ENCODE data around the gene FOXA3.

FOXA3 gene

DNA sequence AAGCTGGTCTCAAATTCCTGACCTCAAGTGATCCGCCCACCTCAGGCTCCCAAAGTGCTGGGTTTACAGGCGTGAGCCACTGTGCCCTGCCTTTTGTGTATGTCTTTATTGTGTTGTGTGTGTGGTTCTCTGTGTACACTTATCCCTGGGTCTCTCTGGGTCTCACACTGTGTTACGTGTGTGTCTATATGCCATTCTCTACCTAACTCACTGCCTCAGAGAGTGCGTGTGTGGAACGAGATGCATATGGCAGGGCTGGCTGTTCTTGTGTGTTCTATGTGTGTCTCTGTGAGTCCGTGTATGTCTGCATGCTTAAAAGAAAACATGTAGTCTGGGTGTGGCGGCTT, 10.5 kb downstream of the FOXA3 start:
- no peak for DNase-seq (ENCODE audit: low spot score)

DNA sequence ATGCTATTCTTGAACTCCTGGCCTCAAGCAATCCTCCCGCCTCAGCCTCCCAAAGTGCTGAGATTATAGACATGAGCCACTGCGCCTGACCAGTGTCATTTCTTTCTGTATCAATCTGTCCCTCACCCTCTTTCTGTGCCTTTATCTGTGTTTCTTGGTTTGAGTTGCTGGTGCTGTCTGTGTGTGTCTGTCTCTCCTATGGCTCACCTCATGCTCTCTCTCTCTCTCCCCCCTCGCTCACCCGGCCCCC, 12.0 kb downstream of the FOXA3 start:
- no peak for DNase-seq (ENCODE audit: low spot score)

DNA sequence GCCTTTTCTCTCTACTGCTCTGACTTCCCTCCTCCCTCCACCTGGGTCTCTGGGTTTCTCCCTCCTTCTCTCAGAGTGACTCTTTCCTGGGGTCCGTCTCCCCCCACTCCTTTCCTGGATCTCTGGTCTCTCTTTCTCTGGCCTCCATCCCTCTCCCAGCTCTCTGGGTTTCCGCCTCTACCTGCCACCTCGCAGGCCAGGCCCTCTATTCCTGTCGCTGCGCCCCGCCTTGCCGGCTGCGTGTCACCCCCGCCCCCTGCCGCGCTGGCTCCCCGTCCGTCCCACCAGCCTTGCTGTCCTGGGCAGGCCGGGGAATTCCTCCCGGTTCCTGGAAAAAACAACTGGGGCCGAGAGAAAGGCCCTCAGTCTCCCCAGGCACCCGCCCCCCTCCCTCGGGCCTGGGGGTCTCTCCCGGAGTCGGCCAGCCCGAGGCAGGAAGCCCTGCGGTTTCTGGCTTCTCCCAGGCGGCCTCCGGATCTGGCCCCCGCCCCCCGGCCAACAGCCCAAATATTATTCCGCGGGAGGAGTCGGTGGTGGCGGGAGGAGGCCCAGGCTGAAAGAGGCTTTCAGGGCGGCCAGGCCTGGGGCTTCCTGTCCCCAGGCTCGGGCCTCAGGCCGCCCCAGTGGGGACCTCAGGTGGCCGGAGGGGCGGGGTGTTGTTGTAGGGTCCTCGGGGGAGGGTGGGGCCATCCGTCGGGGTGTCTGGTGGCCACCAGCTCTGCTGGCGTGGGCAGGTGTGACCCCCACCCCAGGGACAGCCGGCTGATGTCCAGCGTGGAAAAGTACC, 12.5 kb downstream of the FOXA3 start:
- DNase-seq (ENCODE audit: low spot score) = no peak

DNA sequence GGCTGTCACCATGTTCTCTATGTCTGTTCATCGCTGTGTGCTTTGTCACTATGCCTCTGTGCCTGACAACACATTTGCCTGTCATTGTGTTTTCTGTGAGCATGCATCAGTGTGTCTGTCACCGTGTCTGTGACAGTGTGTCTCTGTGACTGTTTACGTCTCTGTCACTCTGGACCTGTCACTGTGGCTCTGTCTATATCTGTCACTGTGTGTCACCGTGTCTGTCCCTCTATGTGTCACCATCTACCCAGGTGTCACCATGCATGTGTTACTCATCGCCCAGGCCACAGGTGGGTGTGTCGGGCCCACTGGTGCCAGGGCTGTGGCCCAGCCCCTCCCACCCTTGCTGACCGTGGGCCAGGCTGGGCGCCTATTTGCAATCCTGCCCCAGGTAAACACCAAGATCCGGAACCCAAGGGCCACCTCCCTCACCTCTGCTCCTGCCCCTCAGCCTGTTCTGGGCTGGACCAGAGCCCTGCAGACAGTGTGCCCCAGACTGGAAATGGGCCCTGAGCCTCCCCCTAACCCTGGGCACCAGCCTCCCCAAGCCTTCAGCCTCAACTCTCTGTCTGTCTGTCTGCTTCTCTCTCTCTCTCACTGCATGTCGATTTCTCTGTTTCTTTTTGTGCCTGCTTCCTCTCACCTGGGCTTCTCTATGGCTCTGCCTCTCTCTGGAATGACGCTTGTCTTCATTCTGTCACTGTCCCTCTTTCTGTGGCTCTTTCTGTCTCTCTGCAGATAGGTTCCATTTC, 14.1 kb downstream of the FOXA3 start:
- no peak for DNase-seq (ENCODE audit: low spot score)

DNA sequence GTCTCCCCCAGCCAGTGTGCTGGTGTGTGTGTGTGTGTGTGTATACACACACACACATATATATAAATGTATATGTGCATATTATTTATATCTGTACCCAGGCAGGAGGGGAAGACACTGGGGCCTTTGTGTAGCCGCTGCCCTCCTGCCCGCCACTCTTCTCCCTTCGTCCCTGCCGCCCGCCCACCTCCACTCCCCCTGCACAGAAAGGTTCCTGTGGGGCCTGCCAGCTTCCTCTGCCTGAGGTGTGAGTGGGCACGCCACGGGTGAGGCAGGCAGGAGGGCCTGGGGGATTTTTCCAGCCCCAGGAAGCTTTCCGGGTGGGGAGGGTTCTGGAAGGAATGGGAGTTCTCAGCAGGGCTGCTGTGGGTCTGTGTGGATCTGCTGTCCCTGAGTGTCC, 14.9 kb downstream of the FOXA3 start:
- DNase-seq (ENCODE audit: low spot score) = no peak

DNA sequence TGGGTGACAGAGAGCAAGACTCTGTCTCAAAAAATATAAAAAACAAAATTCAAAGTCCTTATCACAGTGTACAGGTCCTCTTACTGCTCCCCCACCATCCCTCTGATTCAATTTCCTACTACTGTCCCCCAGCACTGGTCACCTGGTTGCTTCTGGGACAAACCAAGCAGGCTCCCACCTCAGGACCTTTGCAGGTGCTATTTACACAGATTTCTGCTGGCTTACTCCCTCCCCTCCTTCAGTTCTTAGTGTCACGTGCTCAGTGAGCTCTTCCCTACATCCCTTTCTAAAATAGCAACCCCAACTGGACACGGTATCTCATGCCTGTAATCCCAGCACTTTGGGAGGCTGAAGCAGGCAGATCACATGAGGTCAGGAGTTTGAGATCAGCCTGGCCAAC, 15.8 kb downstream of the FOXA3 start:
- no peak for DNase-seq (ENCODE audit: low spot score)

DNA sequence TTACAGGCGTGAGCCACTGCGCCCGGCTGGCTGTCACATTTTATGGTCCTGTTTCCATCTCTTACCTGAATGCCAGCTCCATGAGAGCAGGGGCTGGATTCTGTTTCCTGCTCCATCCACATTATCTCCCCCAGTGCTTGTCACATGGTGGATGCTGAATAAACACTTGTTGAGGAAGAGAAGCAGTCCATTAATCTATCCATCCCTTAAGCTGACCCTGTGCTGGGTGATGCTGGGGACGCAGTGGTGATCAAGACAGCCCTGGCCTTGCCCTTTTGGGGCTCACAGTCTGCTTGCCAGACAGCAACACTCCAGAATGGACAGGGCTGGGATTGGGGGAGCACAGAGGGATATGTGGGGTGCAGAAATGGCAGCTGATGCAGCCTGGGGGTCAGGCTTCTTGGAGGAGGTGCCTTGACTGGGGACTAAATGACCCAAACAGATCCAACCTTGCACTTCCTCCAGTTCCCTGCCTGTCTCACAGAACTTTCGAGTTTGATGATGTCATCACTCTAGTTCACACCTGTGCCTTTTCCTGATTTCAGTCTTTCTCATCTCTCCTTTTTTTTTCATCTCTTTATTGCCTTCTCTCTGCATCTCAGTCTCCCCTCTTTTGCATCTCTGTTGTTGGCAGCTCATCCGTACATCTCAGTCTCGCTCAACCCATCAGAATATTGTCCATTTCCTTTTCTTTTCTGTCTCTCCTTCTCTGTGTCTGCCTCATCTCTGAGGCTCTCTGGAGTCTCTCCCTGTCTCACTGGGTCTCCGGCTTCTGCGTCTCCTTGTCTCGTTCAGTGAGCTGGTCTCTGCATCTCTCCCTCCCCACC, 17.2 kb downstream of the FOXA3 start:
- DNase-seq (ENCODE audit: low spot score) = no peak

DNA sequence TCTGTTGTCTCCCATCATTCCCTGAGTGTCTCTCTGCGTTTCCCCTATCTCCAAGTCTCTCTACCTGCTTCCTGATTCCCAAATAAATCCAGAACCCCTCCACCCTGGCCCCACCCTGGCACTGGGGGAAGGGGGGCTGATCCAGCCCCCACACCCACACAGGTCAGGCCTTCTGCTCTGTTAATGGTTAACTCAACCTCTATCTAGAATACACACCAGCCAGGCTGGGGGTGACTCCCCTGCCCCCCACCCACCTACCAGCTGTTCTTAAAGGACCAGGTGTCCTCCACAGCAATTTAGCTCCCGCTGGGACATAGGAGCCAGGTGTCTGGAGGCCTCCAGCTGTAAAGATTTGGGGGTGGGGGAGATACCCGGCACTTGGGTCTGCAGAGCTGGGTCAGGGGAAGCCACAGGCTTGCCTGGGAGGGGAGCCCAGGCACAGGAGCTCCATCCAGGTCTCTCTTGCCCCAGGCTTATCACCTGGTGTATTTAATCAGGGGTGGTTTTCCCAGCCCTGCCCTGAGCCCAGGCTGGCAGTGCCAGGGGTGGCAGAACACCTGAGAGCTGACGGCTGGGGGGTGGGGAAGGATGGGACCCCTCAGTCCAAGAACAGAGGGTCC, 17.9 kb downstream of the FOXA3 start:
- no peak for DNase-seq (ENCODE audit: low spot score)

DNA sequence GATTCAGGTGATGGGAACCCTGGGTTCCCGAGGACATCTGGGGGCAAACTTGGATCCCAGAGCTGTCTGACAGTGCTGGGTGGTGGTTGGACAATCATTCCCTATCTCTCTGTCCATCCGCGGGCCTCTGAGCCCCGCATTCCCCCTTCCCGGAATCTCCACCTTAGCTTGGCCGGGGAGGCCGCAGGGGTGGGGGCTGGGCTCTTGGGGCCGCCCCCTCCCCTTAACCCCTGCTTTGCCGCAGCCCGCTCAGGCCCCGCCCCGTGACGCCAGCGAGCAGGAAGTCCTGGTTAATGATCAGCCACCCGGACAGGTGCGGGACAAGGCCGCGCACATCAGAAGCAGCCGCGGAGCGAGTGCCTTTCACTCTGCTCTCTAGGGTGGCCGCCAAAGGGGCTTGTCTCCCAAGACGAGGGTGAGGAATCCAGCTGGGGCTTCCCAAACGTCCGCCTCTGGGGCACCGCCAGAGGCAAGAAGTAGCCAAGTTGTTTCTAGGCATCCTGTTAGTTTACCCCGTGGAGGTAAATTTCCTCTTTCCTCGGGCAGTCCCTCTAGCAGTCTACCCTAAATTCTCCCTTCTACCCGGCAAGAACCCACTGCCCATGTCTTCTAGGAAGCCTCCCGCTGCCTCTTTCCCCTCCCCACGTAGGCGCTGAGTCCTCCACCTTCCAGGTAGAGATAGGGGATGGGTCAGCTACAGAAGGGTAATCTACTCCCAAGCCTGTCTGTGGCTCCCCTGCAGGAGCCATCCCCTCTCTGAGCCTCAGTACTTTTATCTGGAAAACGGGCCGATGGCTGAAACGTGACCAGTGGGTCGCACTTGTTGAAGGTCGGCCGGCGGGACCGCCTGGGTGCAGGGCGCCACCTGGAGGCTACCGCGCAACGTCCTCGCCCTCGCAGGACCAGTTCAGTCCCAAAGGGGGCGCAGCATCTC, 18.8 kb downstream of the FOXA3 start:
- peak; percentile 90 for DNase-seq (ENCODE audit: low spot score)

DNA sequence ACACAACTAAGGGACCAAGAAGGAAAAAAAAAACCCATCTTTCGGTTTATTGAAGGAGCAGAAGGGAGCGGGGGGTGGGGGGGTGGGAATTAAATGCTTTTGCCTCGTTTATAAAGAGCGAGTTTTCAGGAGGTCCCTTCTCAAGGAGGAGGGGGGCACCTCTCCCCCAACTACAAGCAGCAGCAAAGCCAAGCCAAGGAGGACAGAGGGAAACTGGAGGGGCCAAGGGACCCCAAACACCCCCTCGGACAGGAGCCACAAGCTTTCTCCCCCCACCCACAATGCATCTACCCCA, 19.4 kb downstream of the FOXA3 start:
- DNase-seq (ENCODE audit: low spot score) = no peak

DNA sequence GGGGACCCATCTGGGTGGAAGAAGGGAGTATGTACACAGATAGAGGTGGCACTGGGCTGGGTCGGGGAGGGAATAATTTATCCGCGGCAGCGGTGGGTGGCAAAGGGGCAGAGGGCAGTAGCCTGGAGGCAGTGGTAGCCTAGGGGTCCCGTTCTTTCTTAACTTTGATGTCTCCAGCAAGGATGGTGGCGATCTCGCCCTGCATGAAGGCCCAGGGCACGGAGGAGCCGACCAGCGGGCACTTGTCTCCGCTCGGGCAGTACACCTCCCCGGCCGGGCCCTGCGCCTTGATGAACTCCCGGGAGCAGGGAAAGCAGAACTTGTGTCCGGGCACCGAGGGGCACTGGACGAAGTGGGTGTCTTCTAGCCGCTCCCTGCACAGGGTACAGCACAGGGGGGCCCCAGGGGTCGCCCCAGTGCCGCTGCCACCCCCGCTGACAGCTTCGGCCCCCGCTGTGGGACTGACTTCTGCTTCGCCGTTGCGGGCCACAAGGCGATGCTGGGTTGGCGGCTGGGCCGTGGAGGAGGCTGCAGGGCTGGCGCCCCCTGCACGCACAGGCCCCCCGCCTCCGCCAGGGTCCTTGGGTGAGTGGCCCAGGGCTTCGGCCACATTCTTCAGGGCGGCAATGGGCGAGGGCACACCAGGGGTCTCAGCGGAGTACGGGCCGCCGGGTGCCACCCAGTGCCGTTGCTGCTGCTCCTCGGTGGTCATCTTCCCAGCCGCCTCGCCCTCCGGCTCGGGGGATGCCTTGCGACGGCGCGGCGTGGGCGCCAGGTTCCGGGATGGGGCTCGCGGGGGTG, 20.0 kb downstream of the FOXA3 start:
- DNase-seq (ENCODE audit: low spot score) = no peak

DNA sequence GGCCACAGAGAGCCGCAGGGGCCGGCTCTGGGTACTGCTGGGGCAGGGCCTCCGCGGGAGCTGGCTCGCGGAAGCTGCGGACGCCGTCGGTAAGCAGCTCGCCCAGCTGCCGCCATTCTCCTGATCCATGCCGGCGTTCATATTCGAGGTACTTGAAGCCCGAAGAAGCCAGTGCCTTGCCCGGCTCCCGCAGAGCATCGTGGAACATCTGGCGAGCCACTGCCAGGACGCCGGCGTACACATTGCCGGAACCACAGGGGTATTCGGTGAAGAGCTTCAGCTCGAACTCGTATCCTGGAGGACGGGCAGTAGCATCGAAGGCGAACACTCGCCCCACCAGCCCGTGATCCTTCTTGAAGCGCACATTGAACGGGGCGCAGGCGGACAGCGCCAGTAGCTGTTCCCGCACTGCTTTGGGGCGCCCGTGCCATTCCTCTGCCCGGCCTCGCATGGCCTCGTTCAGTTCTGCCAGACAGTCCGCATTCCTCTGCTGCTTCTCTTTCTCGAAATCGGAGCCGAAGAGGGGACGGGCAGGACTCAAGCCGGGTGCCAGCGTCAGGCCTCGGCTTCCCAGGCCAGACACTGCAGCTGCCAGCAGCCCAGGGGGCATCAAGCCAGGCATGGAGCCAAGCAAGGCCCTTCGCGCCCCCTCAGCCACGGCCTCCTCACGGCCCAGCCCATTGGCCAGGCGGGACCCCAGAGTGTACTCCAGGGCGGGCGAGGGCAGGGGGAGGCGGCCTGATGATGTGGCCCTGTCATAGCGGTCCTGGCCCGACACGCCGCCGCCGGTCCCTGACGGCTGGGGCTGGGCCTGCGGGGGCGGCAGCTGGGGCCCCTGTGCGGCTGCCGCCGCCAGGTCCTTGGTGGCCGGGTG, 20.8 kb downstream of the FOXA3 start:
- DNase-seq (ENCODE audit: low spot score) = no peak

DNA sequence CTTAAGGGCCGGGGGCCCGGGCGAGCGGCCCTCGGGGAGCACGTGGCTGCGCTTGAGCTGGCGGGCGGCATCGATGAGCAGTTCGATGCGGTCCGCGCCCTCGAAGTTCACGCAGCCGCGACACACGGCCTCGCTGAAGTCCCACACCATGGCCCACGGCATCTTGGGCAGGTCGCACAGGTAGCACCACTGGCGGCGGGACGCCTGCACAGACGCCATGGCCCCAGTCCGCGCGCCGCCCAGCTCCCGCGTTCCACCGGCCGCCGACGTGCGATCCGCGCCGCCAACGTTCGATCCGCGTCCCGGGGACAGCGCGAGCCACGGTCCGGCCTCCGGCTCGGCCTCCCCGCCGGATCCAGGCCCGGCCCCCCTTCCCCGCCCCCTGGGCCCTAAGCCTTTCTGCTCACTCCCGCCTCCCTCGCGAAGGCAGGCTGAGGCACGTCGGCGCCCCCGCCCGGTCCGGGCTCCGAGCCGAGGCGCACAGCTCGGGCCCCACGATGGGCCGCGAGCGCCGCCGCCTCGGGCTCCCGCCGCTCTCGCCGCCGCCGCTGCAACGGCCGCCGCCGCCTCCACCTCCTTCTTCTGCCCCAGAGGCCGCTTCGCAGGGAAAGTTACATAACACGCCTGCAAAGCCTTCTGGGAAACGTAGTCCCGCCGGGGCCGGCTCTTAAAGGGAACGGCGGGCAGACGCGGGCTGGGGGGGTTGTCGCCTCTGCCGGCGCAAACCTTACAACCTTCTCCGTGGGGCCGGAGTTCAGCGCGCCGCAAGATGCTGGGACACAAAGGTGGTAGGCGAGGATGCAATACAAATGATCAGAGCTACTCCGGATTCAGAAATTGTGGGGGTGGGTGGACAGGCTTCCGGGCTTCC, 21.7 kb downstream of the FOXA3 start, which contains the start of gene IRF2BP1:
TSS of gene IRF2BP1 (minus strand) at position 586 of the 871 bp plus-strand sequence. CDS start at position 219, 367 bp downstream.
- peak; percentile 91 for DNase-seq (ENCODE audit: low spot score)

DNA sequence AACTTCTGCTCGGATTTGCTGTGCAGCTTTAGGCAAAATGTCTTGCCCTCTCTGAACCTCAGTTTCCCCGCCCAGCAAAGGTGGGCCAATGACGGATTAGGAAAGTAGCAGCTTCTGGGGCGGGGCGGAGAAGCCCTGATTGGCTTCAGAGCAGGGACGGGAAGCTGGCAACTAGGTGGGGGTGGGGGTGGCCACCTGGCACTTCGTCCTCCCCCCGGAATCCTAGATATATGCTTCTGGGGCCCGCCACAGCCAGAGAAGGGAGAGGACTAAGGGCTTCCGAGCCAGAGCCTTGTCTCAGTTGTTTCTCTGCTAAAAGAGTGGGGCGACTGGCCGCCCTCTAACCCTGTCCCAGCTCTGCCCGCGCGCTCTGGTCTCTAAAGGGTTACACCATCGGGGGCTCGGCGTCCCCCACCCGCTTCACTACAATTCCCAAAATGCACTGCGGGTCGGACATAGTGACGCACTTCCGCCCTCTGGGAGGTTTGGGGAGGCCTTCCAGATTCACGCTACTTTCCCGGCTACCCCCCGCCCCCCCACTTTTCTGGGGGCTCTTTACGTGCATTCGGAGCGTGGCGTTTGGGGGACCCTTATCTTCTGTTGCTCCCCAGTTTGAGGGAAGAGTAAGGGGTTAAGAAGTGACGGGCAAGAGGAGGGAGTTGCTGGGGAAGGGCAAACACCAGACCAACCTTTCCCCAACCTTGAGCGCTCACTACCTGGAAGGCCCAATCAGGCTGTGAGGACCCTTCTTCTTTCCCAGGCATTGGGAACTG, 22.5 kb downstream of the FOXA3 start:
- DNase-seq (ENCODE audit: low spot score) = peak; percentile 93

DNA sequence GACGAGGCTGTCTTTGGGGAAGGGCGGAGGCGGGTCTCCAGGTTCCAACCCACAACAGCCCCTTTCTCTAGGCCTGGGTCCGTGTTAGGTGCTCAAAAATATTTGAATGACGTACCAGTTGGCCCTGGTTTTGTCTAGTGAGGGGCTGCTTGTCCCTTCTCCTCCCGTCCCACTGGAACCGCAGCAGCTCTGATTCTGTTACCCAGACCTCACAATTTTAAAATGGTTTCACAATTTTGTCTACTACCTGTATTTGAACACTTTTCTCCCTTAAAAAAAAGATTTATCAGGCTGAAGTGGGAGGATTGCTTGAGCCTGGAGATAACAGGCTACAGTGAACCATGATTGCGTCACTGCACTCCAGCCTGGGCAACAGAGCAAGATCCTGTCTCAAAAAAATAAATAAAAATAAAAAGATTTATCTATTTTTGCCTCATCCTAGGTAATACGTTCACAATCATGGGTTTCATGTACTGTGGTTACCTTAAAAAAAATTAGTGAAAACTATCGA, 23.1 kb downstream of the FOXA3 start:
- no peak for DNase-seq (ENCODE audit: low spot score)

DNA sequence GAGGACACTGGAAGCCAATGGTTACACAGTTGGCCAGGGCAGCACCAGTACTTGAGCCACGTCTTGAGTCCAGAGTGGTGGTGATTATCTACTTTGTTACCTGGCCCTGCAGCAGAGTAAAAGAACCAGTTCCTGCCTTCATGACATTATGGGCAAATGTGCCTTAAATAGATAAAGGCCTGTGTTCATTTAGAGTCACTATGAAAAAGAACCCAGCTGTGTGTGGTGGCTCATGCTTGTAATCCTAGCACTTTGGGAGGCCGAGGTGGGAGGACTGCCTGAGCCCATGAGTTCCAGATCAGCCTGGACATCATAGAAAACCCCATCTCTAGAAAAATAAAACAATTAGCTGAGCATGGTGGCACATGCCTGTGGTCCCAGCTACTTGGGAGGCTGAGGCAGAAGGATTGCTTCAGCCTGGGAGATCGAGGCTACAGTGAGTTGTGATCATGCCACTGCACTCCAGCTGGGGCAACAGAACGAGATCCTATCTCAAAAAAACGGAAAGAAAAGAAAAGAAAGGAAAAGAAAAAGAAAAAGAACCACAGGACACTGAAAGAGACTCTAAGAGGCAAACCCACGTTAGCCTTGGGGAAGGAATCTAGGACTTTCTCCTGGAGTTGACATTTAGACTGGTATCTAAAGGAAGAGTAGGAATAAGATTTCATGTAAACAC, 25.2 kb downstream of the FOXA3 start:
- no peak for DNase-seq (ENCODE audit: low spot score)

DNA sequence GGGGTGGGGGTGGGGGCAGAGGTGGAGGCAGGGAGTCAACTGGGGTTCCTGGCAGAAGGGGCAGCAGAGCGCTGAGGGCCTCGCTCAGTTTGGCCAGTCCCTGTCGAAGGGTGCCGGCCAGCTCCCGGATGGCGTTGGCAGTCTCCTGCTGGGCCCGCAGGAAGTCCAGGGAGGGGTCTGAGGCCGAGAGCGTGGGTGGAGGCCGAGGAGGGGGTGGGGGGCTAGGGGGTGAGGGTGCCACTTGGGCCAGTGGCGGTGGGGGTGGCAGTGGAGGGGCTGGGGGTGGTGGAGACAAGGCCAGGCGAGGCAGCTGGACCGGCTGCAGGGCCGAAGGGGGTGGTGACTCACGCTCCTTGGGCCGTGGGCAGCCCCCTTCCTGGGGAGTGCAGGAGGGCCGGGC, 26.8 kb downstream of the FOXA3 start:
- no peak for DNase-seq (ENCODE audit: low spot score)
